HG02610 (cell line): ENCODE results near the gene RPLP2.

Experiments used
- ATAC-seq: cut with Tn5 transposase; IDR thresholded peaks from one replicate; pipeline ENCODE4 v1.9.1; 2021; ENCODE audit warnings: mild to moderate bottlenecking, moderate library complexity; ENCODE audit not compliant: unreplicated experiment

Gene RPLP2

DNA sequence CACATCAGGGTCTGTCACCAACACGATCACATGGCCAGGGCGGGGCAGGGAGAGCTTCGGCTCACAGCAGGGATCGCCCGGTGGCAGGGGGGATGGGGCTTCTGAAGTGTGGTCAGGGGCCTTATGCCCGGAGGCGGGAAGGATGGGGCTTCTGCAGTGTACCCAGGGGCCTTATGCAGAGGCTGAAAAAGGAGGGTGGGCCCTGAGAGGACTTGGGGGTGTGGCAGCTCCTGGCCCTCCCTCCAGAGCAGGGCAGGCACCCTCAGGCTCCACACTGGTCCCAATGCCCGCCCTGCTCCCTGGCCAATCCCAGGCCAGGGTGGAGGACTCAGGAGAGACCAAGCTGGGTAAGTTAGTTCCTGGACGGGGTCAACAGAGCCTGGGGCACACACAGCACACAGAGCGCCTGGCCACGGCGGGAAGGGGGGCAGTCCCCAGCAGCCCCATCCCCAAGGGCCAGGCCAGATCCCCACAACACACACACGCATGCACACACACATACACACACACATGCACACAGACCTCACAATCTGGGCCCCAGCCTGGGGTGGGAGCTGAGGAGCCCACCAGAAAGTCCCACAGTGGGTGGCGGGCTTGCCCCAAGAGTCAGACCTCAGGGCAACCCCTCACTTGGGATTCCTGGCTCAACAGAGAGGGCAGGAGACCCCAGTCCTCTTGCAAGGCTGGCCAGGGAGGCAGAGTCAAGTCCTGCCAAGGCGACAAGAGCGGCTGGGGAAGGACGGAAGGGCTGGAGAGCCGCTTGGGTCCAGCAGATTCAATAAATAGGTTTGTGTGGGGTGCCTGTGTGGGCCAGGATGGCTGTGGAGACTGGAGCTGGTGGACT, 18.8 kb upstream of the RPLP2 start:
- no peak for ATAC-seq

- ATAC-seq: no peak
Observed at GRCh38 chr11:791658-792534, 17.9 kb upstream of the RPLP2 start.

DNA sequence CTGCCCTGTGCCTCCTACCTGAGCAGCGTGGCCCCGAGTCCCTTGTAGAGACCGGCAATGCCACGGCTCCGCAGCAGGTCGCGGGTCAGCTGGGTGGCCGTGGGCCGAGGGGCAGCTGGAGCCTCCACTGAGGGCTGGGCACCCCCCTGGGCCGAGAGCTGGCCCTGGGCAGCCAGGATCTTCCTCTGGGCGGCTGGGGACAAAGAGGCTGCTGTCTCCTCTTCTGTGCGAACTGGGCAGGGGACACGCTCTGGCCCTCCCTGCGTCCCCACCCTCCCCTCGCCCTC, 17.3 kb upstream of the RPLP2 start:
- no peak for ATAC-seq

DNA sequence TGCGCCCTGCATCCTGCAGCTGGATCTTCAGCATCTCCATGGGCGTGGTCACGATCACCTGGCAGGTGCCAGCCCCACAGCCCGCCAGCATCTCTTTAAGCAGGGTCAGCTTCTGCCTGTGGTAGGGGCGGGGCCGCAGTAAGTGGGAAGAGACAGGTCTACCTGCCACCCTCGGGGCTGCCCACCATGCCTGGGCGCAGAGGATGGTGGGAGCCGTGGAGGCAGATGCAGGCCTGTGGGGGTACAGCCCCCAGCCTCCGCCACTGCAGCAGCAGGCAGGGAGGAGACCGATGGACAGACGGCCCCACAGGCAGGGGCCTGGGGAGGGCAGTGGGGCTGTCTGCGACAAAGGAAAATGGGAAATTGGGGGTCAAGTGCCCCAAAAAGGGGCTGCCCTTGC, 16.9 kb upstream of the RPLP2 start:
- ATAC-seq: no peak

GRCh38 chr11:793556-793955, 16.2 kb upstream of the RPLP2 start:
- ATAC-seq: no peak

- ATAC-seq: no peak
Observed at GRCh38 chr11:794013-794765, 15.6 kb upstream of the RPLP2 start.

DNA sequence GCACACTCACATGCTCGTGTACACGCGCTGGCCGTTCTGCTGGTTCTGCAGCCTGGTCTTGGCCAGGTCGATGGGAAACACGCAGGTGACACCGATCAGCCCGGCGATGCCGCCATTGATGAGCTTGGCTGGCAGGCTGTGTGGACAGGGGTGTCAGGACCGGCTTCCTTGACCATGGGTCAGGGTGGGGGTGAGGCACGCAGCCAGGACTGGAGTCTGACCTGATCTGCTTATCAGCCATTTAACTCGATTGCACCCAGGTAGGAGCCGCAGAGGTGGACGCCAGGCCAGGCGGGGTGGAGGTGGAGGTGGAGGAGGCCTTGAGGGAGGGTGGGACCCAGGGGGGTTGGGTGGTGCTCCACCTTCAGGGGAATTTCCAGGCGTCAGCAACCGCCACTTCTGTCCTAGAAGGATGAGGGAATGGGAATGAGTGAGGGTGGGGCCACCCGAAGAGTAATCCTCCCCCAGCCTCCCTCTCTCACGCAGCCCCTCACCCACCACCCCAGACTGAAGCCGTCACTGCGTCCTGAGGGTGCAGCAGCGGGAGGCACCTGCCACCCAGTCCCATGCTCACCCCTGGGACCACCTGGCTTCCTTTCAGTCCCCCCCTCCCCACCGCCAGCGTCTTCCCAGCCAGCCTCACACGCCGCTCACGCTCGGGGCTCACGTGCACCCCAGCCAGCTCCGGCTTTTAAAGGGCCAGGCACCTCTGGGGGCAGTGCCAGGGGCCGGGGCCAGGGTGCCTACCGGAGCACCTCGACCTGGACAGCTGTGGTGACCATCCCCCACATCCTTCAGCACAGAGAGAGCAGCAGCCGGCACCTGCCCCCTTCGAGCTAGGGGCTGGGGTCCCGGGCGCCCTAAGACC, 14.8 kb upstream of the RPLP2 start:
- no peak for ATAC-seq

GRCh38 chr11:795634-796564, 13.9 kb upstream of the RPLP2 start:
- ATAC-seq: peak; percentile 24

- no peak for ATAC-seq
Observed at GRCh38 chr11:796565-797295, 13.0 kb upstream of the RPLP2 start.

DNA sequence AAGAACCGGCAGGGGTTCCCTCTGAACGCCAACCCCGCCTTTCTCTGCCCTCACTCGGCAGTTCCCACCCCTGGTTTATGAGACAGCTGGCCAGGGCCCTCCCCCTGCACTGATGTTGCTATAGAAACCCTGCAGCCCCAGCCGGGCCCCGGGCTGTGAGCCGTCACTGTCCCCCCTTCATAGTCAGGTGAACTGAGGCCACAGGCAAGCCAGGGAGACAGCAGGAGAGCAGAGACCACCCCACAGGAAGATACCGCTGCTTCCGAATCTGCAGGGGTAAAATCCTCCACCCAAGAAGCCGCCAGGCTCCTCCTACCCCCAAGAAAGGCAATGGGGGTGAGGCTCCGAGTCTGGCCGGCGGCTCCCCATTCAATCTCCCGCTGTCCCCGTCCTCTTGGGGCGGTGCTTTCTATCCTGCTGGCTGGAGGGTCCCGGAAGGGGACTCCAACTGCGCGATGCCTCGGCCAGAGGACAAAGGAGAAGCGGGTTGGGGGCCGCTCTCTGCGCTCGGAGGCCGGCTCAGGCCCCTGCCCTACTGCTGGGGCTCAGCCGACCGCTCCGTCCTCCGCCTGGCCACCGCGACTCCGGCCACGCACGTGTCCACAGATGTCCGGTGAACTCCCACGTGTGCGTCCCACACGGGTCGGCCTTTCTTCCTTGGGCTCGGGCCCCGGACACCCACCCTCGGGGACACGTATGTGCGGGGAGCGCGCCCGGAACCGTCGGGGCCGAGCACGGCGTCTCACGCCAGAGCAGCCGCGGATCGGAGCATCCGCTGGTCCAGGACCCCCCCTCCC, 12.3 kb upstream of the RPLP2 start:
- peak; percentile 34 for ATAC-seq

DNA sequence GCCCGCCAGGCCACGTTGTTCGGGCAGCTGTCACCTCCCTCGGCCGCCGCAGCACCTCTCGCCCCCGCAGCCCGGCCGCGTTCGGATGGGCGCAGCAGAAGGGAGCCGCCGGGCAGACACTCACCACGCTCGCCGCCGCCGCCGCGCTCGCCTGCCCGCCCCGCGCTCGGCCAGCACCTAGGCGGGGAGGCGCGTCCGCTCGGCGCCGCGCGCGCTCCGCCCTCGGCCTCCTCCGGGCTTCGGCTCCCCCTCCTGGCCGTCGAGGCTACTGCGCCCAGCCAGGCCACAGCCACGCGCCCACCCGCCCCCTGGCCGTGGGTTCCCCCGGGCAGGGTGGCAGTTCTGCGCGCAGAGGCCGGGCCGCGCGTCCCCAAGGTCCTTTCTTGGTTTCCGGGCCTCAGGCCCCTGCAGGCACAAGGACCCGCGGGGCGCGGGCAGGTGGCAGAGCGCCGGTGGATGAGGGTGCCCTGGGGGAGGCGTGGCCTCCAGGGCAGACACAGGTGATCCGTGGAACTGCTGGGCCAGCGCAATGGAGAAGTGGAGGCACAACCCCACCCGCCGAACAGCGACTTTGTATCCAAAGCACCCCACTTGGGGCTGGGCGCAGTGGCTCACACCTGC, 11.6 kb upstream of the RPLP2 start, which contains the start of gene SLC25A22:
Gene SLC25A22, minus strand, starts transcription at position 189 of the 621 bp plus-strand sequence. CDS start 3,275 bp downstream, outside the sequence.
- peak; percentile 61 for ATAC-seq

- no peak for ATAC-seq
Observed at GRCh38 chr11:799641-800316, 10.0 kb upstream of the RPLP2 start.

- ATAC-seq: no peak
Observed at GRCh38 chr11:800473-800872, 9.3 kb upstream of the RPLP2 start.

GRCh38 chr11:801097-801780, 8.5 kb upstream of the RPLP2 start:
- ATAC-seq: no peak

- no peak for ATAC-seq
Observed at GRCh38 chr11:802018-802617, 7.6 kb upstream of the RPLP2 start.
